CD14-positive monocyte (primary cell): Measurements from ENCODE around the gene KRTAP10-8. TPM values are rescaled to one million over a fixed set of nuclear protein-coding genes. Genes with fewer than 3 reads are reported as not detected.

Experiments used
- DNase-seq, 3 donors: peaks; one replicate each; pipeline ENCODE4 v3.0.0-alpha.2; 2011 to 2022
- H2AFZ ChIP-seq: 2 replicates; pipeline ENCODE4 v1.6.0; 2012; ENCODE audit warnings: mild to moderate bottlenecking, low read depth, low read length, inconsistent platforms; ENCODE audit not compliant: insufficient read depth, poor library complexity, severe bottlenecking
- H3K27ac ChIP-seq, 2 donors: 1 replicate in 1 of 2; 2 replicates in 1 of 2; pipeline ENCODE4 v1.5.1; 2012 to 2013; ENCODE audit warnings: low read length in 2 of 2, control low read depth in 1 of 2, inconsistent platforms in 1 of 2, low read depth in 1 of 2, mild to moderate bottlenecking in 1 of 2
- H3K27me3 ChIP-seq, 2 donors: one replicate each; pipeline versions ENCODE4 v1.6.0 to v1.6.1; 2011 to 2013; ENCODE audit warnings: low read length in 2 of 2; ENCODE audit not compliant: control insufficient read depth in 2 of 2, insufficient read depth in 2 of 2
- H3K36me3 ChIP-seq, 2 donors: replicated peaks in 1 of 2; 1 replicate in 1 of 2; 2 replicates in 1 of 2; pipeline versions ENCODE4 v1.5.1 to v1.6.1; 2012 to 2013; ENCODE audit warnings: low read length in 2 of 2, control low read depth in 1 of 2, inconsistent platforms in 1 of 2, mild to moderate bottlenecking in 1 of 2; ENCODE audit not compliant: insufficient read depth in 2 of 2, control insufficient read depth in 1 of 2
- H3K4me1 ChIP-seq, 2 donors: 1 replicate in 1 of 2; 2 replicates in 1 of 2; pipeline versions ENCODE4 v1.5.1 to v1.6.1; 2012 to 2013; ENCODE audit warnings: low read length in 2 of 2, control low read depth in 1 of 2, inconsistent platforms in 1 of 2, mild to moderate bottlenecking in 1 of 2, moderate library complexity in 1 of 2; ENCODE audit not compliant: insufficient read depth in 2 of 2, control insufficient read depth in 1 of 2
- H3K4me2 ChIP-seq: replicated peaks from 2 replicates; pipeline ENCODE3; 2012; ENCODE audit warnings: low read length, moderate library complexity, mild to moderate bottlenecking; ENCODE audit not compliant: poor library complexity, severe bottlenecking; ENCODE audit errors: extremely low read depth
- H3K4me3 ChIP-seq, 3 experiments: fragments of 200-600 bp in 1 of 3; sonication (generic) in 1 of 3; replicated peaks in 1 of 3; 1 replicate in 2 of 3; 2 replicates in 1 of 3; pipeline ENCODE4 v1.5.1; 2011 to 2013; ENCODE audit warnings: low read length in 3 of 3, mild to moderate bottlenecking in 3 of 3, control low read depth in 2 of 3, low read depth in 2 of 3, inconsistent platforms in 1 of 3, moderate library complexity in 1 of 3
- H3K79me2 ChIP-seq: 2 replicates; pipeline ENCODE4 v1.6.0; 2012; ENCODE audit warnings: mild to moderate bottlenecking, control low read depth, inconsistent platforms, low read length, moderate library complexity; ENCODE audit not compliant: insufficient read depth
- H3K9ac ChIP-seq: 2 replicates; pipeline ENCODE4 v1.6.0; 2017; ENCODE audit warnings: low read length, mild to moderate bottlenecking; ENCODE audit not compliant: insufficient read depth, poor library complexity, severe bottlenecking
- H3K9me3 ChIP-seq, 2 donors: replicated peaks in 1 of 2; 1 replicate in 1 of 2; 2 replicates in 1 of 2; pipeline versions ENCODE4 v1.5.1 to v1.6.1; 2012 to 2013; ENCODE audit warnings: low read length in 2 of 2, control low read depth in 1 of 2; ENCODE audit not compliant: control insufficient read depth in 1 of 2, insufficient read depth in 1 of 2
- H4K20me1 ChIP-seq: 2 replicates; pipeline ENCODE4 v1.6.0; 2012; ENCODE audit warnings: mild to moderate bottlenecking, low read length, control low read depth, moderate library complexity; ENCODE audit not compliant: insufficient read depth
- H3K27ac Mint-ChIP-seq, 7 donors: one replicate each; pipeline ENCODE4 v1.8.0; 2020; ENCODE audit warnings: mild to moderate bottlenecking in 7 of 7, mixed read lengths in 7 of 7, moderate library complexity in 6 of 7, inconsistent platforms in 2 of 7
- H3K27me3 Mint-ChIP-seq, 3 donors: one replicate each; pipeline ENCODE4 v1.8.0; 2021 to 2022; ENCODE audit warnings: low read depth in 3 of 3, mild to moderate bottlenecking in 3 of 3, mixed read lengths in 3 of 3, moderate library complexity in 3 of 3, inconsistent platforms in 1 of 3
- H3K36me3 Mint-ChIP-seq, 2 donors: one replicate each; pipeline ENCODE4 v1.8.0; 2020; ENCODE audit warnings: mixed read lengths in 2 of 2, inconsistent platforms in 1 of 2, mild to moderate bottlenecking in 1 of 2
- H3K4me1 Mint-ChIP-seq: one replicate; pipeline ENCODE4 v1.8.0; 2020; ENCODE audit warnings: mild to moderate bottlenecking, mixed read lengths
- H3K4me3 Mint-ChIP-seq, 2 donors: one replicate each; pipeline ENCODE4 v1.8.0; 2020; ENCODE audit warnings: mild to moderate bottlenecking in 2 of 2, mixed read lengths in 2 of 2, moderate library complexity in 1 of 2
- H3K9me3 Mint-ChIP-seq, 7 donors: one replicate each; pipeline ENCODE4 v1.8.0; 2020 to 2022; ENCODE audit warnings: mixed read lengths in 7 of 7, mild to moderate bottlenecking in 6 of 7, moderate library complexity in 6 of 7, inconsistent platforms in 2 of 7
- WGBS: methylation state at CpG from one replicate; pipeline ENCODE4 v1.1.5; 2013; ENCODE audit warnings: missing lambda C conversion rate; ENCODE audit not compliant: insufficient coverage; 5-methylcytosine and 5-hydroxymethylcytosine counted together
- intact Hi-C, 2 donors: fragments of 100-400 bp; cut with micrococcal nuclease; formaldehyde crosslinking; loops; one replicate each; pipeline versions ENCODE4 v1.15.0 to v1.15.1; 2023
- polyA plus RNA-seq, 3 donors: library from polyadenylated mRNA; depleted of rRNA in 1 of 3; unstranded in 2 of 3; stranded (reverse) in 1 of 3; fragments of 300-500 nt in 2 of 3; fragments of >200 nt in 1 of 3; fragmentation: Illumina TruSeq in 2 of 3; gene quantifications; 1 replicate in 2 of 3; 2 replicates in 1 of 3; pipeline ENCODE4 v1.2.3, GENCODE V29; 2012 to 2021
- TF ChIP-seq, protein P1 (sequence below): fragments of 200-600 bp; IDR thresholded peaks from one replicate; pipeline ENCODE4 v1.8.0; 2022; ENCODE audit warnings: antibody characterized with exemption, mild to moderate bottlenecking

KRTAP10-8 gene
- polyA plus RNA-seq, 3 donors = not detected

DNA sequence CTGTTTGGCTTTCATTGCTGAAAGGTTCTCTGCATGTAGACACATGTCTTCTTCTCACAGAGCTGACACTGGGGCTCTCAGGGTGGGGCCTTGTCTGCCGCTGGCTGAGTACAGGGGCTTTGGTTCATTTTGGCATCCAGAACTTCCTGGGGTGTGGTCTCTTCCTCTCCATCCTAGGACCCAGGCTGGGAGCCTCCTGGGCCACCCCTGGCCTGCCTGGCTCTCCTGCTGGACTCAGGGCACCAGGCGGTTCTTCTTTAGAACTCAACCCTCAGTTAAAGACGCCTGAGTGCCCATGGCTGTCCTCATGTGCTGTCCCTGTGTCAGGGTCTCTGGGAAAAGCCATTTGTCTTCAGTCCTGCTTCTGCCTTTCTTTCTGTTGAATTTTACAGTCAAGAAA lies 26.0 kb upstream of the KRTAP10-8 start:
- H3K27ac Mint-ChIP-seq = no peak overlapping the region
- no peak overlapping the region for H3K9ac ChIP-seq

DNA sequence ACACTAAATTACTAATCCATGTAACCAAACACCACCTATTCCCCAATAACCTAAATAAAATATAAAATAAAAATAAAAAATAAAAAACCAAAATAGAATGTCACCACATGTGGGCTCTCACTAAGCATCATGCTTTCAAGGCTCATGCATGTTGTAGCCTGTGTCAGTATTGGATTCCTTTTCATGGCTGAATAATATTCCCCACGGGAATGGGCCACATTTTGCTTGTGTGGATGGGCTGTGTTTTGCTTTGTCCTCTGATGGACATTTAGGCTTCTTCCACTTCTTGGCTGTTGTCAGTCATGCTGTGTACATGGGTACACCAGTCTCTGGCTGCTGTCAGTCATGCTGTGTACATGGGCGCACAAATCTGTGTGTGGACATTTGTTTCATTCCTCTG lies 22.8 kb upstream of the KRTAP10-8 start:
- Histone ChIP-seq H2AFZ (no peak overlapping the region), H3K79me2 (no peaks in the 10 kb centered on the region), H3K27ac (no peak overlapping the region), H3K4me3 (no peak overlapping the region), H3K27me3 (peaks cover 0 to 13% of the 10 kb centered on the region in 2 donors), H3K4me2 (no peak overlapping the region), H3K9me3 (no peaks in the 10 kb centered on the region), H3K36me3 (no peaks in the 10 kb centered on the region), H3K4me1 (no peaks in the 10 kb centered on the region), H4K20me1 (no peaks in the 10 kb centered on the region), H3K9ac (no peak overlapping the region)
- no peak overlapping the region for H3K27ac Mint-ChIP-seq
- H3K9me3 Mint-ChIP-seq = peaks cover 2 to 19% (median 5%) of the 10 kb centered on the region in 7 donors
- no peaks in the 10 kb centered on the region for H3K4me1 Mint-ChIP-seq
- TF ChIP-seq, protein P1, sequence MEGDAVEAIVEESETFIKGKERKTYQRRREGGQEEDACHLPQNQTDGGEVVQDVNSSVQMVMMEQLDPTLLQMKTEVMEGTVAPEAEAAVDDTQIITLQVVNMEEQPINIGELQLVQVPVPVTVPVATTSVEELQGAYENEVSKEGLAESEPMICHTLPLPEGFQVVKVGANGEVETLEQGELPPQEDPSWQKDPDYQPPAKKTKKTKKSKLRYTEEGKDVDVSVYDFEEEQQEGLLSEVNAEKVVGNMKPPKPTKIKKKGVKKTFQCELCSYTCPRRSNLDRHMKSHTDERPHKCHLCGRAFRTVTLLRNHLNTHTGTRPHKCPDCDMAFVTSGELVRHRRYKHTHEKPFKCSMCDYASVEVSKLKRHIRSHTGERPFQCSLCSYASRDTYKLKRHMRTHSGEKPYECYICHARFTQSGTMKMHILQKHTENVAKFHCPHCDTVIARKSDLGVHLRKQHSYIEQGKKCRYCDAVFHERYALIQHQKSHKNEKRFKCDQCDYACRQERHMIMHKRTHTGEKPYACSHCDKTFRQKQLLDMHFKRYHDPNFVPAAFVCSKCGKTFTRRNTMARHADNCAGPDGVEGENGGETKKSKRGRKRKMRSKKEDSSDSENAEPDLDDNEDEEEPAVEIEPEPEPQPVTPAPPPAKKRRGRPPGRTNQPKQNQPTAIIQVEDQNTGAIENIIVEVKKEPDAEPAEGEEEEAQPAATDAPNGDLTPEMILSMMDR = no peak
- intact Hi-C loops = no loop called here
- no peaks in the 10 kb centered on the region for H3K36me3 Mint-ChIP-seq
- H3K27me3 Mint-ChIP-seq = peaks cover 2 to 40% (median 10%) of the 10 kb centered on the region in 3 donors
- 100% methylated on average over 2 of the region's 2 CpGs for WGBS
- no peak overlapping the region for H3K4me3 Mint-ChIP-seq
- no peak for DNase-seq

More for the DNA sequence above, 26.0 kb upstream of the KRTAP10-8 start:
- Histone ChIP-seq H3K27ac (no peak overlapping the region), H3K4me3 (no peak overlapping the region), H3K27me3 (peaks cover 0 to 16% of the 10 kb centered on the region in 2 donors), H3K4me2 (no peak overlapping the region), H4K20me1 (no peaks in the 10 kb centered on the region), H3K79me2 (no peaks in the 10 kb centered on the region), H3K4me1 (no peaks in the 10 kb centered on the region), H3K9me3 (peaks cover 6 to 8% of the 10 kb centered on the region in 2 donors), H3K36me3 (no peaks in the 10 kb centered on the region), H2AFZ (no peak overlapping the region)
- Mint-ChIP-seq H3K27me3 (peaks cover 2 to 42% (median 13%) of the 10 kb centered on the region in 3 donors), H3K9me3 (peaks cover 11 to 30% (median 19%) of the 10 kb centered on the region in 7 donors), H3K36me3 (no peaks in the 10 kb centered on the region), H3K4me1 (no peaks in the 10 kb centered on the region), H3K4me3 (no peak overlapping the region)
- no peak for DNase-seq
- WGBS = 90% methylated on average over 3 of the region's 3 CpGs
- TF ChIP-seq, protein P1 = no peak
- intact Hi-C loops = no loop called here
